Measurements from ENCODE around the gene BGLAP.

Gene BGLAP

DNA sequence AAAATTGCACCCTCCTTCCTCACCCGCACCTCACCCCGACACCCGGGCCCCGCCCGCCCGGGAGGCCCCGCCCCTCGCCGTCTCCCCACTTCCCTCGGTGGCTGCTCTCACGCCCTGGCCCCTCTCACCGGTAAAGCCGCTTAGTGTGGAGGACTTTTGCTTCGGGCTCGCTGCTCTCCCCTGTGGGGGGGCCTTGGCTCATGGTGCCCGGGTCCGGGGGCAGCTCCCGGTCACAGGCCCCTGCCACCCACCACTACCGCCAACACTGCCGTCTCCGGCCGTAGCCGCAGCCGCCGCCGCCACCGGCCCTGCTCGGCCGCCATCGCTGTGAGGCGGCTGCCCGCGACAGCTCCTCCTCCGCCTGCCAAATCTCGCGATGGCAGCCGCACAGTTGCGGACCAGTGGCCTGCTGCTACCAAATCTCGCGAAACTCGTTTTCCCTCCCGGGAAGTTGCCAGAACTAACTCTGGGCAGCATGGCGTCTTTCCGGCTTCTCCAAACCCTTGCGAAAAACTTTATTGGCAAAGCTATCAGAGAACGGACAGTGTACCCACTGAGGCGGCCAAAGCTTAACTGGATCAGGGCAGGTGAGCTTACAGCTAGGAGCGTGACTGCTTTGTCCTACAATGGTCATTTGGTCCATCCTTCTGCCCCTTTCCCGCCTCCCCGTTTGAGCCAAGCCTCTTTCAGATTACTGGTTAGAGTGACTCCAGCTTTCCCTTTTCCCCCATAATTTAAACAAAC is 40.7 kb downstream of the BGLAP start, which contains the start of gene SMG5 (continued):
- TF ChIP-seq, protein P1, sequence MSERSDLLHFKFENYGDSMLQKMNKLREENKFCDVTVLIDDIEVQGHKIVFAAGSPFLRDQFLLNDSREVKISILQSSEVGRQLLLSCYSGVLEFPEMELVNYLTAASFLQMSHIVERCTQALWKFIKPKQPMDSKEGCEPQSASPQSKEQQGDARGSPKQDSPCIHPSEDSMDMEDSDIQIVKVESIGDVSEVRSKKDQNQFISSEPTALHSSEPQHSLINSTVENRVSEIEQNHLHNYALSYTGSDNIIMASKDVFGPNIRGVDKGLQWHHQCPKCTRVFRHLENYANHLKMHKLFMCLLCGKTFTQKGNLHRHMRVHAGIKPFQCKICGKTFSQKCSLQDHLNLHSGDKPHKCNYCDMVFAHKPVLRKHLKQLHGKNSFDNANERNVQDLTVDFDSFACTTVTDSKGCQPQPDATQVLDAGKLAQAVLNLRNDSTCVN (tag by site-specific recombination; optimal IDR thresholded peaks at IDR 0.05), result peak; percentile 40
- TF ChIP-seq, protein P2, sequence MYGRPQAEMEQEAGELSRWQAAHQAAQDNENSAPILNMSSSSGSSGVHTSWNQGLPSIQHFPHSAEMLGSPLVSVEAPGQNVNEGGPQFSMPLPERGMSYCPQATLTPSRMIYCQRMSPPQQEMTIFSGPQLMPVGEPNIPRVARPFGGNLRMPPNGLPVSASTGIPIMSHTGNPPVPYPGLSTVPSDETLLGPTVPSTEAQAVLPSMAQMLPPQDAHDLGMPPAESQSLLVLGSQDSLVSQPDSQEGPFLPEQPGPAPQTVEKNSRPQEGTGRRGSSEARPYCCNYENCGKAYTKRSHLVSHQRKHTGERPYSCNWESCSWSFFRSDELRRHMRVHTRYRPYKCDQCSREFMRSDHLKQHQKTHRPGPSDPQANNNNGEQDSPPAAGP (tag by site-specific recombination; IDR thresholded peaks at IDR 0.05), result peak; percentile 89
- TF ChIP-seq WT1 (tag by site-specific recombination; IDR thresholded peaks at IDR 0.05), result peak; percentile 60
- no peak for TF ChIP-seq HOXA7 (CRISPR knock-in tag; IDR thresholded peaks at IDR 0.05; ENCODE audit: borderline replicate concordance)
- peak; percentile 33; the same call in 1 of the 2 replicates for TF ChIP-seq ZNF146 (tag by site-specific recombination; IDR thresholded peaks at IDR 0.05)
- no peak for TF ChIP-seq ZFP3 (tag by site-specific recombination; IDR thresholded peaks at IDR 0.05; ENCODE audit: low read depth)
- TF ChIP-seq ZNF610 (tag by site-specific recombination; IDR thresholded peaks at IDR 0.05; ENCODE audit: borderline replicate concordance), result peak; percentile 76
- no peak for TF ChIP-seq ZNF138 (tag by site-specific recombination; IDR thresholded peaks at IDR 0.05; ENCODE audit: borderline replicate concordance)
- TF ChIP-seq, protein P3, sequence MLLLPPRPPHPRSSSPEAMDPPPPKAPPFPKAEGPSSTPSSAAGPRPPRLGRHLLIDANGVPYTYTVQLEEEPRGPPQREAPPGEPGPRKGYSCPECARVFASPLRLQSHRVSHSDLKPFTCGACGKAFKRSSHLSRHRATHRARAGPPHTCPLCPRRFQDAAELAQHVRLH (tag by site-specific recombination; IDR thresholded peaks at IDR 0.05), result peak; percentile 99
- TF ChIP-seq KLF9 (tag by site-specific recombination; IDR thresholded peaks at IDR 0.05; ENCODE audit: low read depth), result peak; percentile 78
- TF ChIP-seq, protein P4, sequence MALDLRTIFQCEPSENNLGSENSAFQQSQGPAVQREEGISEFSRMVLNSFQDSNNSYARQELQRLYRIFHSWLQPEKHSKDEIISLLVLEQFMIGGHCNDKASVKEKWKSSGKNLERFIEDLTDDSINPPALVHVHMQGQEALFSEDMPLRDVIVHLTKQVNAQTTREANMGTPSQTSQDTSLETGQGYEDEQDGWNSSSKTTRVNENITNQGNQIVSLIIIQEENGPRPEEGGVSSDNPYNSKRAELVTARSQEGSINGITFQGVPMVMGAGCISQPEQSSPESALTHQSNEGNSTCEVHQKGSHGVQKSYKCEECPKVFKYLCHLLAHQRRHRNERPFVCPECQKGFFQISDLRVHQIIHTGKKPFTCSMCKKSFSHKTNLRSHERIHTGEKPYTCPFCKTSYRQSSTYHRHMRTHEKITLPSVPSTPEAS (tag by site-specific recombination; IDR thresholded peaks at IDR 0.05), result 0 out of 2 replicates have a peak, but pooled peaks have one; percentile 12
- TF ChIP-seq ZSCAN30 (tag by site-specific recombination; IDR thresholded peaks at IDR 0.05), result peak; percentile 91
- TF ChIP-seq, protein P5, sequence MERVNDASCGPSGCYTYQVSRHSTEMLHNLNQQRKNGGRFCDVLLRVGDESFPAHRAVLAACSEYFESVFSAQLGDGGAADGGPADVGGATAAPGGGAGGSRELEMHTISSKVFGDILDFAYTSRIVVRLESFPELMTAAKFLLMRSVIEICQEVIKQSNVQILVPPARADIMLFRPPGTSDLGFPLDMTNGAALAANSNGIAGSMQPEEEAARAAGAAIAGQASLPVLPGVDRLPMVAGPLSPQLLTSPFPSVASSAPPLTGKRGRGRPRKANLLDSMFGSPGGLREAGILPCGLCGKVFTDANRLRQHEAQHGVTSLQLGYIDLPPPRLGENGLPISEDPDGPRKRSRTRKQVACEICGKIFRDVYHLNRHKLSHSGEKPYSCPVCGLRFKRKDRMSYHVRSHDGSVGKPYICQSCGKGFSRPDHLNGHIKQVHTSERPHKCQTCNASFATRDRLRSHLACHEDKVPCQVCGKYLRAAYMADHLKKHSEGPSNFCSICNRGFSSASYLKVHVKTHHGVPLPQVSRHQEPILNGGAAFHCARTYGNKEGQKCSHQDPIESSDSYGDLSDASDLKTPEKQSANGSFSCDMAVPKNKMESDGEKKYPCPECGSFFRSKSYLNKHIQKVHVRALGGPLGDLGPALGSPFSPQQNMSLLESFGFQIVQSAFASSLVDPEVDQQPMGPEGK (tag by site-specific recombination; IDR thresholded peaks at IDR 0.05), result peak; percentile 64; the same call in 1 of the 2 replicates
- TF ChIP-seq, protein P6, sequence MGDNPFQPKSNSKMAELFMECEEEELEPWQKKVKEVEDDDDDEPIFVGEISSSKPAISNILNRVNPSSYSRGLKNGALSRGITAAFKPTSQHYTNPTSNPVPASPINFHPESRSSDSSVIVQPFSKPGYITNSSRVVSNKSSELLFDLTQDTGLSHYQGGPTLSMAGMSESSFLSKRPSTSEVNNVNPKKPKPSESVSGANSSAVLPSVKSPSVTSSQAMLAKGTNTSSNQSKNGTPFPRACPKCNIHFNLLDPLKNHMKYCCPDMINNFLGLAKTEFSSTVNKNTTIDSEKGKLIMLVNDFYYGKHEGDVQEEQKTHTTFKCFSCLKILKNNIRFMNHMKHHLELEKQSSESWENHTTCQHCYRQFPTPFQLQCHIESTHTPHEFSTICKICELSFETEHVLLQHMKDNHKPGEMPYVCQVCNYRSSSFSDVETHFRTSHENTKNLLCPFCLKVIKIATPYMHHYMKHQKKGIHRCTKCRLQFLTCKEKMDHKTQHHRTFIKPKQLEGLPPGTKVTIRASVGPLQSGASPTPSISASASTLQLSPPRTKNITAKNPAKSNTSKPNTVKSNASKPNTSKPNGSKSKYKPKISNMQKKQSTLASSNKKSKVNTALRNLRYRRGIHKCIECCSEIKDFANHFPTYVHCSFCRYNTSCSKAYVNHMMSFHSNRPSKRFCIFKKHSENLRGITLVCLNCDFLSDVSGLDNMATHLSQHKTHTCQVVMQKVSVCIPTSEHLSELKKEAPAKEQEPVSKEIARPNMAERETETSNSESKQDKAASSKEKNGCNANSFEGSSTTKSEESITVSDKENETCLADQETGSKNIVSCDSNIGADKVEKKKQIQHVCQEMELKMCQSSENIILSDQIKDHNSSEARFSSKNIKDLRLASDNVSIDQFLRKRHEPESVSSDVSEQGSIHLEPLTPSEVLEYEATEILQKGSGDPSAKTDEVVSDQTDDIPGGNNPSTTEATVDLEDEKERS (tag by site-specific recombination; IDR thresholded peaks at IDR 0.05), result peak; percentile 53; the same call in 1 of the 2 replicates
- TF ChIP-seq, protein P7, sequence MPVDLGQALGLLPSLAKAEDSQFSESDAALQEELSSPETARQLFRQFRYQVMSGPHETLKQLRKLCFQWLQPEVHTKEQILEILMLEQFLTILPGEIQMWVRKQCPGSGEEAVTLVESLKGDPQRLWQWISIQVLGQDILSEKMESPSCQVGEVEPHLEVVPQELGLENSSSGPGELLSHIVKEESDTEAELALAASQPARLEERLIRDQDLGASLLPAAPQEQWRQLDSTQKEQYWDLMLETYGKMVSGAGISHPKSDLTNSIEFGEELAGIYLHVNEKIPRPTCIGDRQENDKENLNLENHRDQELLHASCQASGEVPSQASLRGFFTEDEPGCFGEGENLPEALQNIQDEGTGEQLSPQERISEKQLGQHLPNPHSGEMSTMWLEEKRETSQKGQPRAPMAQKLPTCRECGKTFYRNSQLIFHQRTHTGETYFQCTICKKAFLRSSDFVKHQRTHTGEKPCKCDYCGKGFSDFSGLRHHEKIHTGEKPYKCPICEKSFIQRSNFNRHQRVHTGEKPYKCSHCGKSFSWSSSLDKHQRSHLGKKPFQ (tag by site-specific recombination; IDR thresholded peaks at IDR 0.05), result no peak
- peak; percentile 93 for TF ChIP-seq ZNF24 (tag by site-specific recombination; IDR thresholded peaks at IDR 0.05)
- TF ChIP-seq, protein P8, sequence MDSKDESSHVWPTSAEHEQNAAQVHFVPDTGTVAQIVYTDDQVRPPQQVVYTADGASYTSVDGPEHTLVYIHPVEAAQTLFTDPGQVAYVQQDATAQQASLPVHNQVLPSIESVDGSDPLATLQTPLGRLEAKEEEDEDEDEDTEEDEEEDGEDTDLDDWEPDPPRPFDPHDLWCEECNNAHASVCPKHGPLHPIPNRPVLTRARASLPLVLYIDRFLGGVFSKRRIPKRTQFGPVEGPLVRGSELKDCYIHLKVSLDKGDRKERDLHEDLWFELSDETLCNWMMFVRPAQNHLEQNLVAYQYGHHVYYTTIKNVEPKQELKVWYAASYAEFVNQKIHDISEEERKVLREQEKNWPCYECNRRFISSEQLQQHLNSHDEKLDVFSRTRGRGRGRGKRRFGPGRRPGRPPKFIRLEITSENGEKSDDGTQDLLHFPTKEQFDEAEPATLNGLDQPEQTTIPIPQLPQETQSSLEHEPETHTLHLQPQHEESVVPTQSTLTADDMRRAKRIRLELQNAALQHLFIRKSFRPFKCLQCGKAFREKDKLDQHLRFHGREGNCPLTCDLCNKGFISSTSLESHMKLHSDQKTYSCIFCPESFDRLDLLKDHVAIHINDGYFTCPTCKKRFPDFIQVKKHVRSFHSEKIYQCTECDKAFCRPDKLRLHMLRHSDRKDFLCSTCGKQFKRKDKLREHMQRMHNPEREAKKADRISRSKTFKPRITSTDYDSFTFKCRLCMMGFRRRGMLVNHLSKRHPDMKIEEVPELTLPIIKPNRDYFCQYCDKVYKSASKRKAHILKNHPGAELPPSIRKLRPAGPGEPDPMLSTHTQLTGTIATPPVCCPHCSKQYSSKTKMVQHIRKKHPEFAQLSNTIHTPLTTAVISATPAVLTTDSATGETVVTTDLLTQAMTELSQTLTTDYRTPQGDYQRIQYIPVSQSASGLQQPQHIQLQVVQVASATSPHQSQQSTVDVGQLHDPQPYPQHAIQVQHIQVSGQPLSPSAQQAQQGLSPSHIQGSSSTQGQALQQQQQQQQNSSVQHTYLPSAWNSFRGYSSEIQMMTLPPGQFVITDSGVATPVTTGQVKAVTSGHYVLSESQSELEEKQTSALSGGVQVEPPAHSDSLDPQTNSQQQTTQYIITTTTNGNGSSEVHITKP (tag by site-specific recombination; IDR thresholded peaks at IDR 0.05), result peak; percentile 68
- TF ChIP-seq ZNF341 (tag by site-specific recombination; IDR thresholded peaks at IDR 0.05; ENCODE audit: low read depth), result peak; percentile 20; the same call in 1 of the 2 replicates
- TF ChIP-seq, protein P9, sequence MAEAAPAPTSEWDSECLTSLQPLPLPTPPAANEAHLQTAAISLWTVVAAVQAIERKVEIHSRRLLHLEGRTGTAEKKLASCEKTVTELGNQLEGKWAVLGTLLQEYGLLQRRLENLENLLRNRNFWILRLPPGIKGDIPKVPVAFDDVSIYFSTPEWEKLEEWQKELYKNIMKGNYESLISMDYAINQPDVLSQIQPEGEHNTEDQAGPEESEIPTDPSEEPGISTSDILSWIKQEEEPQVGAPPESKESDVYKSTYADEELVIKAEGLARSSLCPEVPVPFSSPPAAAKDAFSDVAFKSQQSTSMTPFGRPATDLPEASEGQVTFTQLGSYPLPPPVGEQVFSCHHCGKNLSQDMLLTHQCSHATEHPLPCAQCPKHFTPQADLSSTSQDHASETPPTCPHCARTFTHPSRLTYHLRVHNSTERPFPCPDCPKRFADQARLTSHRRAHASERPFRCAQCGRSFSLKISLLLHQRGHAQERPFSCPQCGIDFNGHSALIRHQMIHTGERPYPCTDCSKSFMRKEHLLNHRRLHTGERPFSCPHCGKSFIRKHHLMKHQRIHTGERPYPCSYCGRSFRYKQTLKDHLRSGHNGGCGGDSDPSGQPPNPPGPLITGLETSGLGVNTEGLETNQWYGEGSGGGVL (tag by site-specific recombination; IDR thresholded peaks at IDR 0.05), result 0 out of 2 replicates have a peak, but pooled peaks have one; percentile 24
- 0 out of 2 replicates have a peak, but pooled peaks have one; percentile 47 for TF ChIP-seq KLF10 (tag by site-specific recombination; IDR thresholded peaks at IDR 0.05)
- TF ChIP-seq ZNF585B (tag by site-specific recombination; IDR thresholded peaks at IDR 0.05), result no peak

Measured in HEK293 (cell line).